Measurements from ENCODE around the gene ZSWIM4. TPM values are rescaled to one million over a fixed set of nuclear protein-coding genes. Genes with fewer than 3 reads are reported as not detected.
"Not testable (repeated sequence)": the region's sequence is repeated elsewhere in the genome, so short reads cannot be mapped to it uniquely, and the experiment has no call there.

ZSWIM4 gene
- 10.6 TPM for total RNA-seq
- long read RNA-seq, partial matches to known transcripts: 4 of 19 reads
- long read RNA-seq, other reads (novel, unspliced or antisense): 14 of 19 reads

GRCh38 chr19:13794757-13795589, at the start of gene ZSWIM4:
Gene ZSWIM4, plus strand, starts transcription at chr19:13795443. Its CDS starts 206 bp downstream, at chr19:13795649.
- intact Hi-C loops (cut with DNase I): loop anchor here (5.0 kb wide), 1 partner anchor 37 kb away; no protein-coding TSS in a partner anchor
- Histone ChIP-seq H3K4me1 (peaks cover 23% of the 10 kb centered on the region), H3K9me3 (no peaks in the 10 kb centered on the region), H3K36me3 (no peaks in the 10 kb centered on the region), H3K27ac (peak within 1 kb of the TSS; percentile 94), H3K4me3 (peak within 1 kb of the TSS; percentile 79), H3K27me3 (no peaks in the 10 kb centered on the region)
- TF ChIP-seq, protein P1, sequence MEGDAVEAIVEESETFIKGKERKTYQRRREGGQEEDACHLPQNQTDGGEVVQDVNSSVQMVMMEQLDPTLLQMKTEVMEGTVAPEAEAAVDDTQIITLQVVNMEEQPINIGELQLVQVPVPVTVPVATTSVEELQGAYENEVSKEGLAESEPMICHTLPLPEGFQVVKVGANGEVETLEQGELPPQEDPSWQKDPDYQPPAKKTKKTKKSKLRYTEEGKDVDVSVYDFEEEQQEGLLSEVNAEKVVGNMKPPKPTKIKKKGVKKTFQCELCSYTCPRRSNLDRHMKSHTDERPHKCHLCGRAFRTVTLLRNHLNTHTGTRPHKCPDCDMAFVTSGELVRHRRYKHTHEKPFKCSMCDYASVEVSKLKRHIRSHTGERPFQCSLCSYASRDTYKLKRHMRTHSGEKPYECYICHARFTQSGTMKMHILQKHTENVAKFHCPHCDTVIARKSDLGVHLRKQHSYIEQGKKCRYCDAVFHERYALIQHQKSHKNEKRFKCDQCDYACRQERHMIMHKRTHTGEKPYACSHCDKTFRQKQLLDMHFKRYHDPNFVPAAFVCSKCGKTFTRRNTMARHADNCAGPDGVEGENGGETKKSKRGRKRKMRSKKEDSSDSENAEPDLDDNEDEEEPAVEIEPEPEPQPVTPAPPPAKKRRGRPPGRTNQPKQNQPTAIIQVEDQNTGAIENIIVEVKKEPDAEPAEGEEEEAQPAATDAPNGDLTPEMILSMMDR (IDR thresholded peaks at IDR 0.05): no peak
- DNase-seq (peak; percentile 99), ATAC-seq (peak; percentile 98)

DNA sequence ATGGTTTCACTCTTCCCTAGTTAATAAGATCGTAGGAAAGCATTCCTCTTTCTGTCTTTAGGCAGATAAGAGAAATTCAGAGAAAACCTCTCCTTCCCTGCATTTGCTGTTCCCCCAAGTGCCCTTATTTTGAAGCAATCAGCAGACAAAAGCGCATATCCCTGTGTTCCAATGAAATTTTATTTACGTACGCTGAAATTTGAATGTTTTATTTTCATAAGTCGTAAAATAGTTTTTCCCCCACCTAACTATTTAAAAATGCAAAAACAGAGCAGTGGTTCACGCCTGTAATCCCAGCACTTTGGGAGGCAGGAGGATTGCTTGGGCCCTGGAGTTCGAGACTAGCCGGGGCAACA, 48.2 kb upstream of the ZSWIM4 start:
- Histone ChIP-seq H3K4me3 (peak overlapping the region; percentile 80), H3K36me3 (peaks cover 9% of the 10 kb centered on the region), H3K9me3 (no peaks in the 10 kb centered on the region), H3K27ac (peak overlapping the region; percentile 37), H3K4me1 (peaks cover 19% of the 10 kb centered on the region), H3K27me3 (no peaks in the 10 kb centered on the region)
- DNase-seq (no peak), ATAC-seq (no peak)
- intact Hi-C loops (cut with DNase I): no loop called here
- TF ChIP-seq, protein P1 (IDR thresholded peaks at IDR 0.05): no peak

- H3K4me1 ChIP-seq: peaks cover 19% of the 10 kb centered on the region
- ATAC-seq: no peak
- H3K27ac ChIP-seq: peak overlapping the region; percentile 88
- peaks cover 19% of the 10 kb centered on the region for H3K36me3 ChIP-seq
- DNase-seq: no peak
- H3K9me3 ChIP-seq: no peaks in the 10 kb centered on the region
- intact Hi-C loops (cut with DNase I): no loop called here
- TF ChIP-seq, protein P1 (IDR thresholded peaks at IDR 0.05): no peak
- peak overlapping the region; percentile 80 for H3K4me3 ChIP-seq
- H3K27me3 ChIP-seq: no peaks in the 10 kb centered on the region
Observed at GRCh38 chr19:13748169-13748828, 46.9 kb upstream of the ZSWIM4 start.

DNA sequence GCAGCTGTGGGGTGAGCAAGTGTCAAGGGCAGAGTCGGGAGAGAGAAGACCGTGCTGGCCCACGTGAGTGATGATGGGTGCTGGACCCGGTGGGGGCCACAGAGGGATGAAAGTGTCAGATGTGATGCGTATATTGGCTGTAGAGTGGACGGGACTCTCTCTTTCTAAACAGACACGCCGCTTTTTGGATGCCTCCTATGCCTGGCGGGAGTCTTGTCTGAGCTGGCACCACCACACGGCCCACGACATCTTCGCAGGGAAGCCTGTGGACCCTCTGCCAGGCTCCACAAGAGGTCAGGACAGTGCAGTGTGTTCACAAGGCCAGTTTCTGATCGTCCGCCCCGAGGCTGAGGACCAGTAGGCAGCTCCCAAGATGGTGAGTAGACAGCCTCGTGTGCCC, 43.8 kb upstream of the ZSWIM4 start:
- TF ChIP-seq, protein P1 (IDR thresholded peaks at IDR 0.05): no peak
- Histone ChIP-seq H3K36me3 (peaks cover 49% of the 10 kb centered on the region), H3K27me3 (no peaks in the 10 kb centered on the region), H3K27ac (no peak overlapping the region), H3K4me1 (peaks cover 19% of the 10 kb centered on the region), H3K4me3 (no peak overlapping the region), H3K9me3 (no peaks in the 10 kb centered on the region)
- ATAC-seq: no peak
- no peak for DNase-seq
- intact Hi-C loops (cut with DNase I): no loop called here

DNA sequence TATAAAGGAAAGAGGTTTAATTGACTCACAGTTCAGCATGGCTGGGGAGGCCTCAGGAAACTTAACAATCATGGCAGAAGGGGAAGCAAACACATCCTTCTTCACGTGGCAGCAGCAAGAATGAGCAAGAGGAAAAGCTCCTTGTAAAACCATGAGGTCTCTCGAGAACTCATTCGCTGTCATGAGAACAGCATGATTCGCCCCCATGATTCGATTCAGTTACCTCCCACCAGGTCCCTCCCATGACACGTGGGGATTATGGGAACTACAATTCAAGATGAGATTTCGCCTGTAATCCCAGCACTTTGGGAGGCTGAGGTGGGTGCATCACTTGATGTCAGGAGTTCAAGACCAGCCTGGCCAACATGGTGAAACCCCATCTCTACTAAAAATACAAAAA, 41.6 kb upstream of the ZSWIM4 start:
- H3K4me3 ChIP-seq; H3K9me3 ChIP-seq; intact Hi-C loops (cut with DNase I); H3K27ac ChIP-seq; DNase-seq; ATAC-seq; H3K27me3 ChIP-seq: not testable (repeated sequence)
- Histone ChIP-seq H3K36me3 (peaks cover 71% of the 10 kb centered on the region), H3K4me1 (peaks cover 17% of the 10 kb centered on the region)

GRCh38 chr19:13756210-13756609, 39.0 kb upstream of the ZSWIM4 start:
- Histone ChIP-seq H3K36me3 (peaks cover 96% of the 10 kb centered on the region), H3K27ac (no peak overlapping the region), H3K9me3 (no peaks in the 10 kb centered on the region), H3K4me3 (no peak overlapping the region), H3K4me1 (no peaks in the 10 kb centered on the region), H3K27me3 (no peaks in the 10 kb centered on the region)
- TF ChIP-seq, protein P1 (IDR thresholded peaks at IDR 0.05): no peak
- no peak for ATAC-seq
- no peak for DNase-seq
- intact Hi-C loops (cut with DNase I): no loop called here

Data from upper lobe of right lung (tissue), 1 donor.